ENCODE data around the gene SLC12A4.

DNA sequence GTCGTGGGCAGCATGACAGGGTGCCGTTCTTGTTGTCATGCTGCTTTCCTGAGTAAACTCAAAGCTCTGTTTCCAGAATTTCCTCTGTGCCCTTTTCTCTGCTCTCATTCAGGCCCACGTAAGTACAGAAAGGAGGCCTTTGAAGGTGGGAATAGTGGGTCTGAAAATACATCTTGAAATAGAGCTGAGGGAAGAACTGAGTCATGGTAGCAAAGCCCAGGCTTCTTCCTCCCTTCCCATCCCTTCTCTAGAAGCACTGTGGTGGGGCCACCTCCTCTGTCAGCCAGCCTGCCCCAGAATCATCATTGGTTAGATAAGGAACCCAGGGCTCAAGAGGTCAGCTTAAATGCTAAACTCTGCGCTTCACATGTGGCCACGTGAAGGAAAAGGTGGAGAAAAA lies 46.2 kb downstream of the SLC12A4 start:
- TF ChIP-seq CTCF (IDR thresholded peaks at IDR 0.05), result no peak
- TF ChIP-seq EP300 (IDR thresholded peaks at IDR 0.05), result no peak
- no peak for TF ChIP-seq POLR2A (IDR thresholded peaks at IDR 0.05)
